ENCODE results near the gene KIF23.

Gene KIF23

GRCh38 chr15:69468241-69469121 lies 54.3 kb downstream of the KIF23 start:
- H3K4me3 ChIP-seq (ENCODE audit: low read depth, low read length) = no peak overlapping the region
- DNase-seq (ENCODE audit: low read depth) = peak; percentile 72
- no peak for TF ChIP-seq CTCF (IDR thresholded peaks at IDR 0.05; ENCODE audit: insufficient read depth, low read depth, low read length, missing control alignments)

GRCh38 chr15:69469467-69470201 lies 55.5 kb downstream of the KIF23 start:
- DNase-seq (ENCODE audit: low read depth) = no peak
- H3K4me3 ChIP-seq (ENCODE audit: low read depth, low read length) = no peak overlapping the region
- TF ChIP-seq CTCF (IDR thresholded peaks at IDR 0.05; ENCODE audit: insufficient read depth, low read depth, low read length, missing control alignments) = no peak

- H3K4me3 ChIP-seq (ENCODE audit: low read depth, low read length) = no peak overlapping the region
- no peak for DNase-seq (ENCODE audit: low read depth)
- TF ChIP-seq CTCF (IDR thresholded peaks at IDR 0.05; ENCODE audit: insufficient read depth, low read depth, low read length, missing control alignments) = no peak
Observed at GRCh38 chr15:69472046-69472445, 57.9 kb downstream of the KIF23 start.

DNA sequence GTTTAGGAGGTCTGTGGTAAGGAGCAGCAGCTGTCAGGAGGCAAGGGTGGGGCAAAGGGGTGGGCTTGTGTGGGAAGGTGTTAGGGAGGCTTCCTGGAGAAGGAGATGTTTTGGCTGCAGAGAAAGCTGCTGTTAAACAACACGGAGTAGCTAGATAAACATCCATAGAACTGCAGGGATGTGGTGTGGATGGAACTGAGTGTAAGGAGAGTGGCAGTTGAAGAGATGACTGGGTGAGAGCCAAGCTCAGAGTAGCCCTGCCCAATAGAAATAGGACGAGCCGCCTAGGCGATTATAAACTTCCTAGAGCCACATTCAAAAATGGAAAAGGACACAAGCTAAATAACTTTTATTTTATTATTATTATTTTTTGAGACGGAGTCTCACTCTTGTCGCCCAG lies 58.4 kb downstream of the KIF23 start:
- TF ChIP-seq CTCF (IDR thresholded peaks at IDR 0.05; ENCODE audit: insufficient read depth, low read depth, low read length, missing control alignments) = no peak
- no peak for DNase-seq (ENCODE audit: low read depth)
- H3K4me3 ChIP-seq (ENCODE audit: low read depth, low read length) = no peak overlapping the region

DNA sequence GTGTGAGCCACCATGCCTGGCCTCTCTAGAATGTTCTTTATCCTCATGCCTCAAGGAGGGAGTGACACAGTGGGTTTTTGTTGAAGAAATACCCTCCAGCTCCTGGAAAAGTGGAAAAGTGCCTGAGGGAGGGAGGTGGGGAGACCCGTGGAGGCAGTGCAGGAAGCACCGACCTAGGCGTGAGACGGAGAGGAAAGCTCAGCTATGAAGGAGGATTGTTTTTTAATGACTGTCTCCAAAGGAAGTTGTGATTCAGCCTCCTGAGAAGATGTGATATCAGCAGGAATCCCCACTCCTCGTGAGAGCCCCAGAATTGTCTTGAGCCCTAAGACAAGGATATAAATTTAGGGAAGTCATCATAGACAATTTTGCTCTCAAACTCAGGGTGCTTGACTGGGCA lies 60.1 kb downstream of the KIF23 start:
- no peak overlapping the region for H3K4me3 ChIP-seq (ENCODE audit: low read depth, low read length)
- TF ChIP-seq CTCF (IDR thresholded peaks at IDR 0.05; ENCODE audit: insufficient read depth, low read depth, low read length, missing control alignments) = no peak
- DNase-seq (ENCODE audit: low read depth) = no peak

DNA sequence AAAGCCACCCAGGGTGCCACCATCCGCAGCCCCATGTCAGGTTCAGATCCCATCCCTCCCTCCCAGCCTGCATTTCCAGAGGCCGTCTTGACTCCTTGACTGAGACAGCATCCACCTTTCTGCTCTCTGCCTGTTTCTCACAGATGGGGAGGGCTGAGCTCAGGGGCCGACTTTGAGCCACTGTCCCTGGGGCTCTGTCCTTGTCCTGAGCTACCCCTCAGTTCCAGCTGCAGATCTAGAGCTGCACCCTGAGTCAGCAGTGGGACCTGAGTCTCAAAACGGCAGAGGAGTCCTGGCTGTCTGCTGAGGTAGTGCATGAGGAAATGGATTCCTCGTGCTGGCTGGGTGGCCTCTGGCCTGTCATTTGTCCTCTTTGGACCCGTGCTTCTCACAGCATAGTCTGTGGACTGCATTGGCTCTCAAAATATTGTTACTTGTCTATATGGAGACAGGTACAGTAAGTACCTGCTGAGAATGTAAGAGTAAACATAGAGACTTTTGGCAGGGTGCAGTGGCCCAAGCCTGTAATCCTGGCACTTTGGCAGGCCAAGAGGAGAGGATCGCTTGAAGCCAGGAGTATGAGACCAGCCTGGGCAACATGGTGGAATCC lies 60.8 kb downstream of the KIF23 start:
- H3K4me3 ChIP-seq (ENCODE audit: low read depth, low read length) = no peak overlapping the region
- DNase-seq (ENCODE audit: low read depth) = no peak

More for the DNA sequence above, 60.8 kb downstream of the KIF23 start:
- TF ChIP-seq CTCF (IDR thresholded peaks at IDR 0.05; ENCODE audit: insufficient read depth, low read depth, low read length, missing control alignments) = no peak

Data from GM12865 (cell line).